GM13976 (cell line): ENCODE results near the gene SNAP47.
"Not testable (repeated sequence)": the region's sequence is repeated elsewhere in the genome, so short reads cannot be mapped to it uniquely, and the experiment has no call there.

Experiments
- DNase-seq: peaks from one replicate; pipeline ENCODE4 v3.0.0; 2012; ENCODE audit warnings: low spot score
- CTCF ChIP-seq: IDR thresholded peaks from 2 replicates; pipeline ENCODE4 v1.5.1; 2012; ENCODE audit warnings: borderline replicate concordance, mild to moderate bottlenecking; ENCODE audit not compliant: insufficient read depth; ENCODE audit errors: extremely low read depth, missing control alignments, control extremely low read depth
- in situ Hi-C: fragments of 300-500 bp; cut with MboI; formaldehyde crosslinking; loops from one replicate; pipeline ENCODE4 v1.12.0; 2022; ENCODE audit warnings: low sequenced_read_pairs, mixed read lengths, inconsistent platforms; ENCODE audit not compliant: unreplicated experiment

Gene SNAP47

GRCh38 chr1:227734856-227735538 is at the start of gene SNAP47, which contains the start of gene JMJD4:
SNAP47 (plus strand) TSS chr1:227735435; CDS start chr1:227747737, 12,302 bp downstream.
JMJD4 (minus strand) TSS chr1:227735302; CDS start chr1:227735273, 29 bp downstream.
- in situ Hi-C loops = no loop called here
- no peak for TF ChIP-seq CTCF
- peak; percentile 97 for DNase-seq

DNA sequence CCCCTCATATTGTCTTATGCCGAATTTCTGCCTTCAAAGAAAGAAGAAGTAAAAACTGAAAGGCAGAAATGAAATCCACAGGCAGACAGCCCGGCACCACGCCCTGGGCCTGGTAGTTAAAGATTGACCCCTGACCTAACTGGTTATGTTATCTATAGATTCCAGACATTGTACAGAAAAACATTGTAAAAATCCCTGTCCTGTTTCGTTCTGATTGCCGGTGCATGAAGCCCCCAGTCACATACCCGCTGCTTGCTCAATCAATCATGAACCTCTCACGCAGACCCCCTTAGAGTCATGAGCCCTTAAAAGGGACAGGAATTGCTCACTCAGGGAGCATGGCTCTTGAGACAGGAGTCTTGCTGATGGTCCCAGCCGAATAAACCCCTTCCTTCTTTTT is 49.4 kb upstream of the SNAP47 start:
- DNase-seq = no peak
- in situ Hi-C loops = no loop called here
- no peak for TF ChIP-seq CTCF

DNA sequence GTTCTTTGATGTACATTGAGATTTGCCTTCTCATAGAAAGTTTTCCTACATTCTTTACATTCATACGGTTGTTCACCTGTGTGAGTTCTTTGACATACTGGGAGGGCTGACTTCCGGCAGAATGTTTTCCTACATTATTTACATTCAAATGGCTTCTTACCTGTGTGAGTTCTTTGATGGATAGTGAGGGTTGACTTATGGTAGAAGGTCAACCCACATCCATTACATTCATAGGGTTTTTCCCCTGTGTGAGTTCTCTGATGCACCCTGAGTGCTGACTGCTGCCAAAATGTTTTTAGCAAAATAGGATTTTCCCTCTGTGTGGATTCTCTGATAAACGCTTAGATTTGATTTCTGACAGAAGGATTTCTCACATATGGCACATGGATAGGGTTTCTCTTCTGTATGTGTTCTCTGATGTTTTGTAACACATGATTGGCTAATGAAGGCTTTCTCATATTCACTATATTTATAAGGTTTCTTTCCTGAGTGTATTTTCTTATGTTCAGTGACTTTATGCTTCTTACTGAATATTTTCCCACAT is 37.8 kb upstream of the SNAP47 start:
- TF ChIP-seq CTCF = no peak
- in situ Hi-C loops = no loop called here
- DNase-seq = no peak

- in situ Hi-C loops, DNase-seq: not testable (repeated sequence)
These were observed 33.6 kb upstream of the SNAP47 start for GRCh38 chr1:227701631-227702030.

GRCh38 chr1:227707846-227708245 is 27.4 kb upstream of the SNAP47 start:
- no peak for TF ChIP-seq CTCF
- DNase-seq = peak; percentile 22
- in situ Hi-C loops = no loop called here

GRCh38 chr1:227709451-227709850 is 25.8 kb upstream of the SNAP47 start:
- in situ Hi-C loops = no loop called here
- TF ChIP-seq CTCF = no peak
- no peak for DNase-seq

- in situ Hi-C loops, DNase-seq: not testable (repeated sequence)
These were observed 24.8 kb upstream of the SNAP47 start for GRCh38 chr1:227710474-227710873.
